SW 1271 (cell line): Measurements from ENCODE around the gene DLX2.

Experiments
- DNase-seq, 2 experiments: peaks; one replicate each; lab custom pipeline; 2025; lab: John Stamatoyannopoulos, UW

The DLX2 gene

GRCh38 chr2:172107690-172108586 lies 5.2 kb upstream of the DLX2 start:
- no peak for DNase-seq

GRCh38 chr2:172106108-172106961 lies 3.6 kb upstream of the DLX2 start:
- DNase-seq = no peak

GRCh38 chr2:172105471-172106107 lies 2.9 kb upstream of the DLX2 start:
- DNase-seq = no peak

DNA sequence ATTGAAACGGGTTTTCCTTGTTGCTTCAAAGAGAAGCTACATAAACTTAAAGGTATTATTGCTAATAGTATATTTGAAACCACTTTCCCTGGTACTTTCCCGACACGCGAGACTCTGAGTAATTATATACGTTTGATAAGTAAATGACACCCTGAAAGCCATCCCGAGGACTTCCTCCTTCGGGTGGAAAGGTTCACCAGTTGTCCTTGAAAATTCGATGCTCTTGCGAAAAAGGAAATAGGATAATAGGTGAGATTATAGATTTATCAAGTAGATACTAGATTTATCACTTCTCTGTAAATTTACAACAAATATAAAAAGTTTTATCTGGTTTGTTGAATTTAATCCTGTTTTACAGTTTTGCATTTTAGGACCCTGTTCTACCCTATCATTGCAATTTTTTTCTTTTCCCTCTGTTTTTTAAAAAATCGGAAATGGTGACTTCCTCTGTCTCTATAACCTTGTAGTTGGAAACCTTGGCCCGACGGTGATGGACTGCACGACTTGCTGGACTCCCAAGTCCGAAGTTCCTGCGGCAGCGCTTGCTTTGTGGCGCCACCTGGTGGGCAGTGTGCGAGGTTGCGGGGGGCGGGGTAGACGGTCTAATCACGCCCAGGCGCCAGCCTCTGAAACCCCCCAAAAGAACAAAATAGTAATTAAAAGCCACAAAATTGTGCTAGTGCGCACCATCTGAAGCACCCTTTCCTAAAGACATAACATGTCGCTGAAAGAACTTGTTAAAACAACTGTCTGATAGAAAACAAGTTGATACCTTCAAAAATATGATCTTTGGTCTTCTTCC lies 972 bp upstream of the DLX2 start:
- DNase-seq = peak; percentile 76 to 80

- peak in 1 of 2 experiments; percentile 54 for DNase-seq
Observed at GRCh38 chr2:172101821-172102390, 794 bp downstream of the DLX2 start.

- no peak for DNase-seq
Observed at GRCh38 chr2:172100935-172101820, 1.5 kb downstream of the DLX2 start.

GRCh38 chr2:172100080-172100934 lies 2.4 kb downstream of the DLX2 start:
- no peak for DNase-seq

GRCh38 chr2:172099472-172100079 lies 3.1 kb downstream of the DLX2 start:
- no peak for DNase-seq

- DNase-seq = peak; percentile 76 to 80
Observed at GRCh38 chr2:172098650-172099471, 3.8 kb downstream of the DLX2 start.

- no peak for DNase-seq
Observed at GRCh38 chr2:172098287-172098649, 4.4 kb downstream of the DLX2 start.

DNA sequence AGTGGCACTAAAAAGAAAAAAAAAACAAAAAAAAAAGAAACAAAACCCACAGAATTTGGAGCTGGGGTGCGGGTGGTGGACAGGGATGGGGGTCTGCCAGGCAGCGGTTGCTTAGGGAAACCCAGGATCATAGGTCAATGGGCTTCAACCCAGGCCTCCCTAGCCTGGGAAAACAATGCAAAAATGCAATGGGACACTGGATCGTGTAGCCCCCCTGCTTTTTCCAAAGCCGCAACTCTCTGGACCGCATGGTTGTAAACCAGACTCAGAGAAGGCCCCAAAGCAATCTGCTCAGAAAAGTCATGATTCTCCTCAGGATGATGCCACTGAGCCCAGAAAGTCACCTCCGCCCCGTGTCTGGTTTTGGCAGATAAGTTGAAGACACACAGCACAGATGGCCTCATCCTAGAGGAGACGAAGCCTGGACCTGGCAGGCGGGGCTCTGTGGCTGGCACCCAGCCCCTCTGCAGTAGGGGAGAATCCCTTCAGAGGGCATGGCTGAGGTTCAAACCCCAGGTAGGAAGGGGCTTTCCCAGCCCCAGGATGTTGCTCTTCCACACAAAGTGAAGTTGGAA lies 5.1 kb downstream of the DLX2 start:
- DNase-seq = no peak

DNA sequence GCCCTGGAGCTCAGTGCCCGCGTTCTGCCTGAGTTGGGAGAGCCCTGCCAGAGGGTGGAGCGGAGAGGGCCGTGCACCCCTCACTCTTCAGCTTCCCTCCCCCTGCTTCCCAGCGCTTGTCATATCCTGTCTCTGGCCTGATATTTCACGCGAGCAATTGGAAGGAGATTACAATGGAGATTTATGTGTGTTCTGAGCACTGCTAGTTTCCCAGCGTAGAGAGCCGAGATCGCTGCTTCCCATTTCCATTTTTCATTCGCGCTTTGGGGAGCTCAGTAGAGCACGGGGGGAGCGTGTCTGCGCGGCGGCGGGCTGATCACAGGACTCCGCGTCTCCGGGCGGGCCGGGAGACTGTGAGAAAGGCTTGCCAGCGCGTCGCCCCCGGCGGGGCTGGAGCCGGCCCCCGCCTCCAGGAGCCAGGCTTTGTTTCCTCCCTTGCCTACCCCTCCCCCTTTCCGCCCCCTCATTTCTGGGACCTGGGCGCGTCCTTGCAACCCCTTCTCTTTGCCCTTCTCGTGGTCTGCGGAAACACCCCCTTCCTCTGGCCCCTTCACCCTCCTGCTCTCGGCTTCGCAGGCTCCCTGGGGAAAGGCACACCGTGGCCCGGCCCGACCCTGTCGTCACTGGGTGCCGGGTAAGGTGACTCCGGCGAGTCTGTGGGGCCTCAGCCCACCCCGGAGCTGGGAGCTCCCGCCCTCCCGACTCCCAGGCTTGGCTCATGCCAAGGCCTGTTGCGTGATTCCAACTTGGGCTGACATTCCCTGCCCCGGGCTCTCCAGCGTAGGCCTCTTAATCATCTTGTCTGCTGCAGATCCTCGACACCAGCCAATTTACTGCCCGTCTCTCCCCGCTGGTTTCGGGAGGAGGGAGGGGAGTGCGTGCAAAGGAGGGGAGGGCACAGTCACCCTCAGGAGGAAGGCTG lies 5.8 kb downstream of the DLX2 start:
- peak in 1 of 2 experiments; percentile 10 for DNase-seq

- DNase-seq = peak in 1 of 2 experiments; percentile 65
Observed at GRCh38 chr2:172095905-172096625, 6.6 kb downstream of the DLX2 start.

- DNase-seq = peak; percentile 50 to 74
Observed at GRCh38 chr2:172095146-172095904, 7.4 kb downstream of the DLX2 start.
